MCF 10A (cell line): ENCODE measurements around the gene HCN2. TPM values are rescaled to one million over a fixed set of nuclear protein-coding genes. Genes with fewer than 3 reads are reported as not detected.

ENCODE experiments used
- BruUV-seq: library from RNA; stranded (reverse); fragments of 400-500 nt; replicated peaks from 2 replicates; lab custom pipeline; 2021; lab: Mats Ljungman, UMichigan
- CTCF ChIA-PET: fragments of 300-600 bp; sonication (Branson Sonifier 250); formaldehyde crosslinking; extraction: SDS; loops from one replicate; lab custom pipeline; 2021; ENCODE audit warnings: antibody characterized with exemption, inconsistent platforms; lab: Yijun Ruan, JAX
- POLR2A ChIA-PET: fragments of 300-600, 350-650 bp; sonication (Branson Sonifier 250); formaldehyde crosslinking; extraction: SDS; loops from one replicate; lab custom pipeline; 2020; ENCODE audit warnings: antibody characterized with exemption, inconsistent platforms; lab: Yijun Ruan, JAX
- DNase-seq: peaks from one replicate; pipeline ENCODE4 v3.0.0-alpha.2; 2018; ENCODE audit not compliant: unreplicated experiment
- H3K27ac Mint-ChIP-seq: one replicate; pipeline ENCODE4 v1.8.0; 2022; ENCODE audit warnings: mild to moderate bottlenecking, low read depth, mixed read lengths; ENCODE audit not compliant: unreplicated experiment
- H3K27me3 Mint-ChIP-seq: one replicate; pipeline ENCODE4 v1.8.0; 2022; ENCODE audit warnings: mixed read lengths; ENCODE audit not compliant: insufficient read depth, unreplicated experiment
- H3K36me3 Mint-ChIP-seq: one replicate; pipeline ENCODE4 v1.8.0; 2022; ENCODE audit warnings: mild to moderate bottlenecking, moderate library complexity, mixed read lengths; ENCODE audit not compliant: insufficient read depth, unreplicated experiment
- H3K4me1 Mint-ChIP-seq: one replicate; pipeline ENCODE4 v1.8.0; 2022; ENCODE audit warnings: mixed read lengths; ENCODE audit not compliant: insufficient read depth, unreplicated experiment
- H3K4me3 Mint-ChIP-seq: one replicate; pipeline ENCODE4 v1.8.0; 2022; ENCODE audit warnings: mild to moderate bottlenecking, moderate library complexity, mixed read lengths; ENCODE audit not compliant: unreplicated experiment
- H3K9me3 Mint-ChIP-seq: one replicate; pipeline ENCODE4 v1.8.0; 2022; ENCODE audit warnings: mixed read lengths; ENCODE audit not compliant: unreplicated experiment
- intact Hi-C: fragments of 100-400 bp; cut with micrococcal nuclease; formaldehyde crosslinking; loops from 2 replicates; pipeline ENCODE4 v1.14.1; 2022
- total RNA-seq: library from RNA; stranded (reverse); gene quantifications from 2 replicates; pipeline ENCODE4 v1.2.3, GENCODE V29; 2022
- TF ChIP-seq, protein P1 (sequence below): fragments of 200-600 bp; IDR thresholded peaks from one replicate; pipeline ENCODE4 v1.8.0; 2022; ENCODE audit warnings: antibody characterized with exemption, mild to moderate bottlenecking; ENCODE audit not compliant: unreplicated experiment

HCN2 gene
- total RNA-seq, 1 experiment from 2014 or later, result 0.68 TPM

DNA sequence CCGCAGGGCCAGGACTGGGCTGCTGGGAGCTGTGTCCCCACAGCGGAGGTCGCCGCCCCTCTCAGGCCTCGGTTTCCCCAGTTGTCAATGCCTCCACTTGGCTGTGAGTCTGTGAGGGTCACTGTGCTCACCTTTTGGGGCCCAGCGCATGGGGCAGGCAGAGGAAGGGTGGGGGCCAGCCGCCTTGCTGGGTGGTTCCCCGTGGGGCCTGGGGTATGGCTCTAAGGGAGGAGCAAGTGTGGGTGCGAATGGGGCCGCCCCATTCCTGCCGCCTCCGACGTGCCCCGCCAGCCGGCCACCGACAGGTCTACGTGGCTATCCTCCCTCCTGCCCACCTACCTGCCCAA lies 49.2 kb downstream of the HCN2 start:
- DNase-seq, result no peak
- POLR2A ChIA-PET, result no interaction called here
- Mint-ChIP-seq H3K4me1 (peaks cover 7% of the 10 kb centered on the region), H3K36me3 (no peaks in the 10 kb centered on the region), H3K27ac (peak overlapping the region; percentile 32), H3K9me3 (no peaks in the 10 kb centered on the region), H3K27me3 (no peaks in the 10 kb centered on the region), H3K4me3 (peak overlapping the region; percentile 68)
- CTCF ChIA-PET, result no interaction called here
- no TSS peak for BruUV-seq
- TF ChIP-seq, protein P1, sequence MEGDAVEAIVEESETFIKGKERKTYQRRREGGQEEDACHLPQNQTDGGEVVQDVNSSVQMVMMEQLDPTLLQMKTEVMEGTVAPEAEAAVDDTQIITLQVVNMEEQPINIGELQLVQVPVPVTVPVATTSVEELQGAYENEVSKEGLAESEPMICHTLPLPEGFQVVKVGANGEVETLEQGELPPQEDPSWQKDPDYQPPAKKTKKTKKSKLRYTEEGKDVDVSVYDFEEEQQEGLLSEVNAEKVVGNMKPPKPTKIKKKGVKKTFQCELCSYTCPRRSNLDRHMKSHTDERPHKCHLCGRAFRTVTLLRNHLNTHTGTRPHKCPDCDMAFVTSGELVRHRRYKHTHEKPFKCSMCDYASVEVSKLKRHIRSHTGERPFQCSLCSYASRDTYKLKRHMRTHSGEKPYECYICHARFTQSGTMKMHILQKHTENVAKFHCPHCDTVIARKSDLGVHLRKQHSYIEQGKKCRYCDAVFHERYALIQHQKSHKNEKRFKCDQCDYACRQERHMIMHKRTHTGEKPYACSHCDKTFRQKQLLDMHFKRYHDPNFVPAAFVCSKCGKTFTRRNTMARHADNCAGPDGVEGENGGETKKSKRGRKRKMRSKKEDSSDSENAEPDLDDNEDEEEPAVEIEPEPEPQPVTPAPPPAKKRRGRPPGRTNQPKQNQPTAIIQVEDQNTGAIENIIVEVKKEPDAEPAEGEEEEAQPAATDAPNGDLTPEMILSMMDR, result no peak
- intact Hi-C loops, result no loop called here

- H3K4me3 Mint-ChIP-seq, result peak within 1 kb of the TSS; percentile 68
- CTCF ChIA-PET, result no interaction called here
- peaks cover 7% of the 10 kb centered on the region for H3K4me1 Mint-ChIP-seq
- H3K27me3 Mint-ChIP-seq, result no peaks in the 10 kb centered on the region
- no peaks in the 10 kb centered on the region for H3K9me3 Mint-ChIP-seq
- peak within 1 kb of the TSS; percentile 32 for H3K27ac Mint-ChIP-seq
- H3K36me3 Mint-ChIP-seq, result no peaks in the 10 kb centered on the region
- peak; percentile 89 for DNase-seq
- intact Hi-C loops, result no loop called here
- POLR2A ChIA-PET, result no interaction called here
- BruUV-seq, result no TSS peak
- TF ChIP-seq, protein P1, result no peak
These were observed 49.8 kb downstream of the HCN2 start, which contains the start of gene FGF22 for GRCh38 chr19:639253-640160. FGF22 (plus strand) TSS chr19:639879; CDS start chr19:639926, 47 bp downstream.

GRCh38 chr19:640161-640558 lies 50.5 kb downstream of the HCN2 start:
- TF ChIP-seq, protein P1, result no peak
- intact Hi-C loops, result no loop called here
- BruUV-seq, result no TSS peak
- DNase-seq, result no peak
- peak overlapping the region; percentile 11 for H3K4me3 Mint-ChIP-seq
- H3K9me3 Mint-ChIP-seq, result no peaks in the 10 kb centered on the region
- H3K27ac Mint-ChIP-seq, result no peak overlapping the region
- peaks cover 6% of the 10 kb centered on the region for H3K36me3 Mint-ChIP-seq
- POLR2A ChIA-PET, result no interaction called here
- no peaks in the 10 kb centered on the region for H3K27me3 Mint-ChIP-seq
- H3K4me1 Mint-ChIP-seq, result peaks cover 7% of the 10 kb centered on the region
- CTCF ChIA-PET, result interaction anchor here (0.6 kb wide), 1 partner anchor 90 kb away, joined by 3 read pairs; no protein-coding TSS in a partner anchor

GRCh38 chr19:640606-641189 lies 51.0 kb downstream of the HCN2 start:
- intact Hi-C loops, result no loop called here
- TF ChIP-seq, protein P1, result no peak
- POLR2A ChIA-PET, result no interaction called here
- H3K27me3 Mint-ChIP-seq, result no peaks in the 10 kb centered on the region
- no peaks in the 10 kb centered on the region for H3K9me3 Mint-ChIP-seq
- no peak for DNase-seq
- CTCF ChIA-PET, result interaction anchor here (0.6 kb wide), 1 partner anchor 90 kb away, joined by 3 read pairs; no protein-coding TSS in a partner anchor
- H3K36me3 Mint-ChIP-seq, result peaks cover 11% of the 10 kb centered on the region
- peaks cover 7% of the 10 kb centered on the region for H3K4me1 Mint-ChIP-seq
- BruUV-seq, result no TSS peak
- H3K4me3 Mint-ChIP-seq, result peak overlapping the region; percentile 11
- H3K27ac Mint-ChIP-seq, result no peak overlapping the region
